HEK293T (cell line): ENCODE data around the gene HACD2.
"Not testable (repeated sequence)": the region's sequence is repeated elsewhere in the genome, so short reads cannot be mapped to it uniquely, and the experiment has no call there.

Experiments used
- CTCF ChIA-PET: fragments of 350-600 bp; formaldehyde crosslinking; extraction: SDS; loops from one replicate; lab custom pipeline; 2021; ENCODE audit warnings: antibody characterized with exemption, inconsistent platforms; lab: Yijun Ruan, JAX
- POLR2A ChIA-PET: fragments of 350-600 bp; formaldehyde crosslinking; extraction: SDS; loops from one replicate; lab custom pipeline; 2020; ENCODE audit warnings: antibody characterized with exemption, inconsistent platforms; lab: Yijun Ruan, JAX
- DNase-seq: peaks from one replicate; pipeline ENCODE4 v3.0.0; 2012; ENCODE audit warnings: mixed read lengths; ENCODE audit errors: extremely low spot score
- ARNT ChIP-seq: fragments of 450-650 bp; IDR thresholded peaks from 2 replicates; pipeline ENCODE4 v1.6.1; 2017; ENCODE audit warnings: mild to moderate bottlenecking
- BHLHE40 ChIP-seq: fragments of 450-650 bp; IDR thresholded peaks from 2 replicates; pipeline ENCODE4 v1.6.1; 2016; ENCODE audit warnings: mild to moderate bottlenecking, moderate library complexity, borderline replicate concordance
- CTBP1 ChIP-seq: fragments of 450-650 bp; IDR thresholded peaks from 2 replicates; pipeline ENCODE4 v1.6.1; 2016; ENCODE audit warnings: borderline replicate concordance
- ELF4 ChIP-seq: fragments of 450-650 bp; IDR thresholded peaks from 2 replicates; pipeline ENCODE4 v1.6.1; 2017; ENCODE audit warnings: antibody characterized with exemption
- FOXA1 ChIP-seq: fragments of 450-650 bp; IDR thresholded peaks from 2 replicates; pipeline ENCODE4 v1.6.1; 2016; ENCODE audit warnings: mild to moderate bottlenecking
- FOXK2 ChIP-seq: fragments of 450-650 bp; IDR thresholded peaks from 2 replicates; pipeline ENCODE4 v1.6.1; 2016; ENCODE audit warnings: mild to moderate bottlenecking
- FOXM1 ChIP-seq: fragments of 450-650 bp; IDR thresholded peaks from 2 replicates; pipeline ENCODE4 v1.6.1; 2017; ENCODE audit warnings: mild to moderate bottlenecking, borderline replicate concordance
- HDGF ChIP-seq: fragments of 450-650 bp; IDR thresholded peaks from 2 replicates; pipeline ENCODE4 v1.6.1; 2017; ENCODE audit warnings: antibody characterized with exemption, borderline replicate concordance
- L3MBTL2 ChIP-seq: fragments of 450-650 bp; conservative IDR thresholded peaks from 2 replicates; pipeline ENCODE4 v1.6.1; 2016; ENCODE audit warnings: mild to moderate bottlenecking
- LEF1 ChIP-seq: fragments of 450-650 bp; IDR thresholded peaks from 2 replicates; pipeline ENCODE4 v1.6.1; 2017; ENCODE audit warnings: mild to moderate bottlenecking, borderline replicate concordance
- NFRKB ChIP-seq: fragments of 450-650 bp; IDR thresholded peaks from 2 replicates; pipeline ENCODE4 v1.6.1; 2016; ENCODE audit warnings: mild to moderate bottlenecking, moderate library complexity
- PKNOX1 ChIP-seq: fragments of 450-650 bp; IDR thresholded peaks from 2 replicates; pipeline ENCODE4 v1.6.1; 2016
- SP1 ChIP-seq: fragments of 450-650 bp; IDR thresholded peaks from 2 replicates; pipeline ENCODE4 v1.6.1; 2017
- SUZ12 ChIP-seq: fragments of 450-650 bp; IDR thresholded peaks from 2 replicates; pipeline ENCODE4 v1.6.1; 2016; ENCODE audit warnings: mild to moderate bottlenecking
- TARDBP ChIP-seq: fragments of 450-650 bp; IDR thresholded peaks from 2 replicates; pipeline ENCODE4 v1.6.1; 2016
- ZNF384 ChIP-seq: fragments of 450-650 bp; IDR thresholded peaks from 2 replicates; pipeline ENCODE4 v1.6.1; 2016

The HACD2 gene

GRCh38 chr3:123611082-123611481, 26.2 kb upstream of the HACD2 start:
- TF ChIP-seq FOXK2 (no peak), L3MBTL2 (no peak), ARNT (no peak), NFRKB (no peak), TARDBP (no peak), LEF1 (no peak), CTBP1 (no peak), ELF4 (no peak), HDGF (no peak), PKNOX1 (no peak)
- DNase-seq: no peak
- ChIA-PET CTCF (no interaction called here), POLR2A (no interaction called here)

DNA sequence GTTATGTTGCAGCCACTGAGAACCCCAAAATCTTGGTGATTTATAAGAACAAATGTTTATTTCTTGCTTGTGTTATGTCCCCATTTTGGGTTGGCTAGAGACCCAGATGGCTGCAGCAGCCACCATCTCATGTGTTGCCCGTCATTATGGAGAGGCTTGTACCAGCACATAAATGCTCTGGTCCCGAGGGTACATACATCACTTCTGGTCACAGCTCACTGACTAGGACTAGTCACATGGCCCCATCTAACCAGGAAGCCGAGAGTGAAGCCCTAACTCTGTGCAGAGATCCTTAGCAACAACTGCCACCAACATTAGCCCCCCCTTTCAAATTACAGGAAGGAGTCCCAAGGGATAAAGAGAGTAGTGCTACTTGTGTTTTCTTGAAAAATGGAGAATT, 25.5 kb upstream of the HACD2 start:
- DNase-seq: no peak
- ChIA-PET POLR2A (no interaction called here), CTCF (no interaction called here)
- TF ChIP-seq FOXK2 (no peak), FOXA1 (no peak), ELF4 (no peak), ZNF384 (no peak), NFRKB (no peak), TARDBP (no peak), FOXM1 (no peak), CTBP1 (no peak), SUZ12 (no peak)

- TF ChIP-seq SUZ12 (no peak), FOXM1 (no peak), L3MBTL2 (no peak), FOXA1 (no peak), ELF4 (no peak), HDGF (no peak), FOXK2 (no peak), TARDBP (no peak), LEF1 (no peak), ARNT (no peak), SP1 (no peak), BHLHE40 (no peak), NFRKB (no peak), PKNOX1 (no peak), ZNF384 (no peak), CTBP1 (no peak)
- CTCF ChIA-PET: no interaction called here
- DNase-seq: no peak
- POLR2A ChIA-PET: no interaction called here
These were observed 24.2 kb upstream of the HACD2 start for GRCh38 chr3:123609063-123609462.

GRCh38 chr3:123608263-123608937, 23.5 kb upstream of the HACD2 start:
- CTCF ChIA-PET: no interaction called here

DNA sequence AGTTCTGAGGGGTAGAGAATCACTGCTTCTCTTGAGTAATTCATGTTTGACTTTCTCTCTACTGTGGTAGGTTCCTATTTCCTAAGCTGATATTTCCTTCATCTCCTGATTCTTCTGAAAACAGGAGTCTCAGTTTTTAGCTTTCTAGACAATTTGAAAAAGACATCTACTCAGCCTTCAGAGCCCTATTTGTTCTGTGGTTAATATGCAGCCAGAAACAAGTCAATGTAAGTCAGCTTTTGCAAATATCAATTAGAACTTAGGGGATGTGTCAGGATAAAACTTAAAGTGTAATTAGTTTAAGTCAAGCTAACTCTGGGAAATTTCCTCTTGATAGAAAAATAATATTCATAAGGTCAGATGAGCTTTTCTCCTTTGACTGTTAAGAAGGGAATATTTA, 21.7 kb upstream of the HACD2 start:
- no peak for DNase-seq
- CTCF ChIA-PET: interaction anchor here (0.6 to 0.7 kb wide), 3 partner anchors 36 to 405 kb away, joined by 3 read pairs; no protein-coding TSS in a partner anchor
- POLR2A ChIA-PET: no interaction called here
- no peak for TF ChIP-seq FOXM1
- TF ChIP-seq SUZ12: no peak
- TF ChIP-seq L3MBTL2: no peak
- no peak for TF ChIP-seq HDGF
- TF ChIP-seq FOXK2: no peak
- TF ChIP-seq TARDBP: no peak
- TF ChIP-seq FOXA1: no peak
- TF ChIP-seq CTBP1: no peak
- TF ChIP-seq ZNF384: no peak
- no peak for TF ChIP-seq SP1
- no peak for TF ChIP-seq LEF1
- TF ChIP-seq BHLHE40: no peak
- no peak for TF ChIP-seq PKNOX1
- TF ChIP-seq NFRKB: no peak
- no peak for TF ChIP-seq ARNT

More at GRCh38 chr3:123608263-123608937, 23.5 kb upstream of the HACD2 start:
- POLR2A ChIA-PET: no interaction called here
- no peak for TF ChIP-seq TARDBP
- no peak for TF ChIP-seq PKNOX1
- no peak for TF ChIP-seq L3MBTL2
- no peak for TF ChIP-seq NFRKB
- no peak for DNase-seq

DNA sequence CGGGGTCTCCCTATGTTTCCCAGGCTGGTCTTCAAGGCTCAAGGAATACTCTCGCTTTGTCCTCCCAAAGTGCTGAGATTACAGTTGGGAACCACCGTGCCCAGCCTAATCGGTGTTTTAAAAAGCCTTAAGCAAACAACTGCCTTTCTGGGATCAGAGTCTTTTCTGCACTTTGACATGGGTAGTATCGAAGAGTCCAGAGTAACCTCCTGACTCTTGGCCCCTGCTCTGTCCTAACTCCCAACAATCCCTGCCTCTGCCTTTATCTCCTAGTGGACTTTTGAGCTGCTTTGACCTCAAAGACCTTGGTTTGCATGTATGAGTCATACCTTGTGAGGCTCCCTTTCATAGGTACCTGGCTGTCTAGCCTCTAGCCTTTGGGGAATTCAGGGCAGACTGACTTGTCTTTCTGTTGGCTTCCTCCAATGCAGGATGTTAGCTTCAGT, 21.0 kb upstream of the HACD2 start:
- ChIA-PET CTCF (interaction anchor here (0.7 kb wide), 2 partner anchors 111 to 404 kb away, joined by 3 read pairs; no protein-coding TSS in a partner anchor), POLR2A (no interaction called here)
- DNase-seq: no peak
- no peak for TF ChIP-seq FOXA1
- no peak for TF ChIP-seq TARDBP
- TF ChIP-seq ELF4: no peak
- TF ChIP-seq FOXK2: no peak
- no peak for TF ChIP-seq ZNF384

DNA sequence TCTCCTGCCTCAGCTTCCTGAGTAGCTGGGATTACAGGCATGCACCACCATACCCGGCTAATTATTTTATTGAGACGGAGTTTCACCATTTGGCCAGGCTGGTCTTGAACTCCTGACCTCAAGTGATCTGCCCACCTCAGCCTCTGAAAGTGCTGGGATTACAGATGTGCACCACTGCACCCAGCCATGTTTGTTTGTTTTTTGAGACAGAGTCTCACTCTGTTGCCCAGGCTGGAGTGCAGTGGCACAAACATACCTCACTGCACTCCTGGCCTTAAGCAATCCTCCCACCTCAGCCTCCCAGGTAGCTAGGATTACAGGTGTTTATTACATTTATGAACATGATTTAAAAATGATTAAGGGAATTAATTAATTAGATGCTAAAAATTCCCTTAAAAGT, 18.3 kb upstream of the HACD2 start:
- POLR2A ChIA-PET, CTCF ChIA-PET, DNase-seq: not testable (repeated sequence)
